ENCODE measurements around the gene CNEP1R1. TPM values are rescaled to one million over a fixed set of nuclear protein-coding genes. Genes with fewer than 3 reads are reported as not detected.
A peak's percentile ranks its signal among the peaks of the same experiment; 100 is the strongest.
"Not testable (repeated sequence)": the region's sequence is repeated elsewhere in the genome, so short reads cannot be mapped to it uniquely, and the experiment has no call there.

The CNEP1R1 gene
- polyA plus RNA-seq, 3 donors = 21.0 to 33.1 (median 30.6) TPM

GRCh38 chr16:50011707-50012106, 13.3 kb upstream of the CNEP1R1 start:
- DNase-seq = no peak

DNA sequence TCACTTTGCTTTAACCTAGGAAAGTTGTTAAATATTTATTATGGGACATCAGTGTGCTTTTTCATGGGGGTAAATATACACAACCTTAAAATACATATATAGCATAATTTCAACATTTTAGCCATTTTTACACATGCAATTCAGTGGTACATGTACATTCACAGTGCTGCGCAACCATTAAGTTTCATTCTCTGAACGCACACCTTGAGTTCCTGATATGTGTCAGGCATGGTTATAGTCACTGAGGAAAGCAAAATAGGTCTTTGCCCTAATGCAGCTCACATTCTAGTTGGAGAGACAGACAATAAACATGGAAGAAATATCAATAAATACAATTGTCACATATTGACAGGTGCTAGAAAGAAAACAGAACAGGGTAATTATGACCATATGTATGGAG, 12.8 kb upstream of the CNEP1R1 start:
- no peak for DNase-seq

DNA sequence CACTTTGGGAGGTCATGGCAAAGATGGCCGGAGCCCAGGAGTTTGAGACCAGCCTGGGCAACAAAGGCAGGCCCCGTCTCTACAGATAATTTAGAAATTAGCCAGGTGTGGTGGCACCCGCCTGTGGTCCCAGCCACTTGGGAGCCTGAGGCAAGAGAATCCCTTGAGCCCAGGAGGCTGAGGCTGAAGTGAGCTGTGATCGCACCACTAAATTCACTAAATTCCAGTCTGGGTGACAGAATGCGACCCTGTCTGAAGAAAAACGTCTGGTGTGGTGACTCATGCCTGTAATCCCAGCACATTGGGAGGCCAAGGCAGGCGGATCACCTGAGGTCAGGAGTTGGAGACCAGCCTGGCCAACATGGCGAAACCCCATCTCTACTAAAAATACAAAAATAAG, 10.8 kb upstream of the CNEP1R1 start:
- DNase-seq = not testable (repeated sequence)

DNA sequence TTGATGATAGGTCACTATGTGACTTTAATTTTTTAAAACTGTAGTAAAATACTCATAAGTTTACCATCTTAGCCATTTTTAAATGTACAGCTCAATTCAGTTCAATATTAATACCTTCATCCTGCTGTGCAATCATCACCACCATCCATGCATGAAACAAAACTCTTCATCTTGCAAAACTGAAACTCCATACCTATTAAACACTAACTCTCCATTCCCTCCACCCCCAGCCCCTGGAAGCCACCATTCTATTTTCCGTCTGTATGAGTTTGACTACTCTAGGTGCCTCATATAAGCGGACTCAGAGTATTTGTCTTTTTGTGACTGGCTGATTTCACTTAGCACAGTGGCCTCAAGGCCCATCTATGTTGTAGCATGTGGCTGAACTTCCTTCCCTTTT, 9.4 kb upstream of the CNEP1R1 start:
- DNase-seq = no peak

GRCh38 chr16:50017553-50017952, 7.5 kb upstream of the CNEP1R1 start:
- DNase-seq = no peak

DNA sequence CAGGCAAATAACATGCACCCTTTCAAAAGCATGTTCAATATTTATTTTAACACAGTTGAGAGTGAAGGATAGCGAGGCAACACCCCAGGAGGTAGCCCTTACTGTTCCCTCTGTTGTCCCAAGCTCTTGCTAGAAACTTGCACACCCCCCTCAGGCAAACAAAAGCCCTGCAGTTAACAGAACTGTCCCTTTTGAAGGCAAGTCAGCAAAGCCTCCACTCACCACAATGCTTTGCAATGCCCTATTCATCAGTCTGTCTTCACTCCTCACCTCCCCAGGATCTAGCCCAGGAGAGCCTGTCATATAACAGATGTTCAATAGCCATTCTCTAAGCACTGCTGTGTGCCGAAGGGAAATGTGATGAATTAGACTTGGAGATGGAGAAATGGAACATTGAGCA, 3.5 kb upstream of the CNEP1R1 start:
- DNase-seq = no peak

- DNase-seq = no peak
Measured at GRCh38 chr16:50023641-50024040, 1.4 kb upstream of the CNEP1R1 start.

GRCh38 chr16:50024207-50024606, 818 bp upstream of the CNEP1R1 start:
- no peak for DNase-seq

- DNase-seq = peak; percentile 31
Measured at GRCh38 chr16:50025537-50025931, 509 bp downstream of the CNEP1R1 start.

DNA sequence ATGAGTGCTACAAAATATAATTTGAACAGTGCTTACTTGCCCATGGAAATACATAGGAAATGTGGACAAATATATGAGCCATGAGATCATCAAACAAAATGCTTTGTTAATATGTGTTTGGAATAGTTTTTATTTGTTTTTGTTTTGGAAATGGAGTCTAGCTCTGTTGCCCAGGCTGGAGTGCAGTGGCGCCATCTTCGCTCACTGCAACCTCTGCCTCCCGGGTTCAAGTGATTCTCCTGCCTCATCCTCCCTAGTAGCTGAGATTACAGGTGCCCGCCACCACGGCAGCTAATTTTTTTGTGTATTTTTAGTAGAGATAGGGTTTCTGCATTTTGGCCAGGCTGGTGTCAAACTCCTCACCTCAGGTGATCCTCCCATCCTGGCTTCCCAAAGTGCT, 2.8 kb downstream of the CNEP1R1 start:
- no peak for DNase-seq

- no peak for DNase-seq
Measured at GRCh38 chr16:50035468-50035992, 10.5 kb downstream of the CNEP1R1 start.

- no peak for DNase-seq
Measured at GRCh38 chr16:50036426-50036825, 11.4 kb downstream of the CNEP1R1 start.

DNA sequence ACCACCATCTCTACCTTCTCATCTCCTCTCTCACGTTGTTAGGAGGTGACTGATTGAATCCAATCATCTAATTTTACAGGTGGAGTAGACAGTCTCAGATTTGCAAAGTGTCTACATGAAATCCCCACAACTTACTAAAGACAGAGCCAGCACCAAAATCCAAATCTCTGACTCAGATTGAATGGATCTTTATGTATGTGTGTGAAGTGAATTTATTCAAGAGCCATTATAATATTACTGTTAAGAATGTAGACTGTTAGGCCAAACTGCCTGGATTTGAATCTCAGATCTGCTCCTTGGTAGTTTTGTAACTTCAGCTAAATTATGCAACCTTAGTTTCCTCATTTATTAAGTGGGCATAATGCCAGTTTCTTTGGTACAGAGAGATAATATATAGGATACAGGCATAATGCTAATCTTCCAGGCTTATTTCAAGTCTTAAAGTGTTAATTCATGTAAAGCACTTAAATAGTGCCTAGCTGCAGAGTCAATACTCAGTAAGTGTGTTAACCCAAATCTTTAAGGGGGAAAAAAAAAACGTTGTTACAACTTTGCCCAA, 12.7 kb downstream of the CNEP1R1 start:
- no peak for DNase-seq

GRCh38 chr16:50038286-50038685, 13.3 kb downstream of the CNEP1R1 start:
- DNase-seq = no peak

DNA sequence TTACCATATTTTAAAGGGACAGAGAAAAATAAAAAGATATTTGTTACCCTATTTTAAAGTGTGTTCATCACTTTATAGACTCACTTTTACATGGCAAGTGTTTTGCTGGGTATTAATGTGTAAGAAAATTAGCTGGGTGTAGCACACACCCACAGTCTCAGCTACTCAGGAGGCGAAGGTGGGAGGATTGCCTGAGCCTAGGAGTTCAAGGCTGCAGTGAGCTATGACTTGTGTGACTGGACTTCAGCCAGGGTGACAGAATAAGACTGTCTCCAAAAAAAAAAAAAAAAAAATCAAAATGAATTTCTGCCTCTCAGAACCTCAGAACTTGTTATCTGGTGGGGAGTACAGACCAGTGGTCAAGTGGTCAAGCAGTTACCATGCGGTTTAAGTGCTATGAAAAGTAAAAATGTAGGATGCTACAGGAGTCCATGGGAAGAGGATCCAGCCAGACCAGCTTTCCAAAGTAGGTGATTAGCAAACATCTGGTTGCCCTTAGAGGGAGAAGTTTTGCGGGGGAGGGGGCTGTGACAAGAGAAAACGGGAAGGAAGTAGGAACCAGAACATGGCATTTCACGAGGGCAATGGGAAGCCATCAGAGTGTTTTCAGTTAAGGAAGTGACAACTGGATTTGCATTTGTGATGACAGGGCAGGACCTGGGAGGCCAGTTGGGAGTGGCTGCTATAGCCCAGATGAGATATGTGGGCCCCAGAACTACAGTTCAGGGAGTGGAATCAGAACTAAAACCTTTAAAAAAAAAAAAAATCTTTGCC, 13.9 kb downstream of the CNEP1R1 start:
- no peak for DNase-seq

- no peak for DNase-seq
Measured at GRCh38 chr16:50040018-50040417, 15.0 kb downstream of the CNEP1R1 start.

DNA sequence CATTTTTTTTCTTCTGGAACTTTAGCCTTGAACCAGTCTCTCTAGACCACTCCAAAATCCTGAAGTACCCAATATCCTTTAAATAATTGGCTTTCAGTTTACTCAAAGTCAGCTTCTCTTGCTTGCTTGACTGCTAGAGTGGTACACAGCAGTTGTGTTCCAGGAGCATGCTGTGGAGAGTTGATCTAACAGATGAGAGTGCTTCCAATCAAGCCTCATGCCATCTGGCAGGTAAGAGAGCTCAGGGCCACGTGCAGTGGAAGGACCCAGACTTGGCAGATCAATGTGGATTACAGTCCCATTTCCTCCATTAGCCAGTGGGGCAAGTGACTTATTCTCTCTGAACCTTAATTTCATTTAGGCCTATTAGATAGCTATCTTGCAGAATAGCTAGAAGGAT, 15.7 kb downstream of the CNEP1R1 start:
- no peak for DNase-seq

DNA sequence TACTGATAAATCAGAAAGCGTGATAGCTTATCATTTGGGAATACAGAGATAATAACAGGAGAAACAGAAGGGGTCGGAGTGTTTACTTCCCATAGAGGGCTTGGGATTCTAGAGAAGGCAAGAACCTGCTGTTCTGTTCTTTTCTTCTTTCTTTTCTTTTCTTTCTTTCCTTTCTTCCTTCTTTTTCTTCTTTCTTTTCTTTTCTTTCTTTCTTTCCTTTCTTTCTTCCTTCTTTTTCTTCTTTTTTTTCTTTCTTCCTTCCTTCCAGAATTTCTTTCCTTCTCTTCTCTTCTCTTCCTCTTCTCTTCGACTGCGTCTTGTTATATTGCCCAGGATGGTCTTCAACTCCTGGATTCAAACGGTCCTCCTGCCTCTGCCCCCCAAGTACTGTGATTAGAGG, 18.3 kb downstream of the CNEP1R1 start:
- DNase-seq = no peak

DNA sequence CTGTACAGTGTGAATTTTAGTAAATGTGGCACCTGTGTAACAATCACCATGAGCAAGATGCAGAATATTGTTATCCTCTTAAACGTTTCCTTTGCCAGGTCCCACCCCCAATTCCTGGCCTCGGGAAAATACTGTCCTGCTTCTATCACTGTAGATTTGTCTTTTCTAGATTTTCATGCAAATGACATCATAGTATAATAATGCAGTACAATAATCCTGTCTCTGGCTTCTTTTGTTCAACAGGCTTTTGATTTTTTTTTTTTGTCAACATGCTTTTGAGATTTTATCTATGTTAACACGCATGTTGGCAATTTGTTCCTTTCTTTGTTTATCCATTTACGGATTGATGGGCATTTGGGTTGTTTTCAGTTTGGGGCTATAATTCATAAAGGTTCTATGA, 20.4 kb downstream of the CNEP1R1 start:
- no peak for DNase-seq

- no peak for DNase-seq
Measured at GRCh38 chr16:50046853-50047252, 21.8 kb downstream of the CNEP1R1 start.

GRCh38 chr16:50047864-50048263, 22.8 kb downstream of the CNEP1R1 start:
- DNase-seq = no peak

DNA sequence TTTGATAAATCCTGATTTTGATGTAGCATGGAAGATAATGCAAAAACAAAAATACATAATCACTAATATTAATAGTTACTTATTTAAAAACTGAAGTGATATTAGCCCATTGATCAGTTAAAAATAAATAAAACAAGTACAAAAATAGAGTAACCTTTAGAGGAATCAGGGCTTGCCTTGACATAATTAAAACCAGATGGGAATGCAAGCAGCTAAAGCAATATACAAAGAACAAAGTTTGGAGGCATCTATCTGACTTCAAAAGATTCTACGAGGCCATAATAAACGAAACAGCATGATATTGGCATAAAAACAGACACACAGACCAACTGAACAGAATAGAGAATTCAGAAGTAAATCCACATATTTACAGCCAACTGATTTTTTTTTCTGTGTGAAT, 25.8 kb downstream of the CNEP1R1 start:
- DNase-seq = no peak

- no peak for DNase-seq
Measured at GRCh38 chr16:50056226-50056625, 31.2 kb downstream of the CNEP1R1 start.

Measured in renal pelvis (tissue), 4 donors.